ENCODE measurements around the gene MMP13.
A peak's percentile ranks its signal among the peaks of the same experiment; 100 is the strongest.
"Not testable (repeated sequence)": the region's sequence is repeated elsewhere in the genome, so short reads cannot be mapped to it uniquely, and the experiment has no call there.

Gene MMP13

GRCh38 chr11:102924851-102925380 is 30.6 kb downstream of the MMP13 start:
- Histone ChIP-seq H3K9ac (ENCODE audit: low read depth, low read length) (no peak overlapping the region), H3K36me3 (ENCODE audit: insufficient read depth, low read length) (no peaks in the 10 kb centered on the region), H3K27me3 (ENCODE audit: insufficient read depth, low read length) (no peaks in the 10 kb centered on the region), H3K9me3 (ENCODE audit: insufficient read depth, low read depth, low read length) (no peaks in the 10 kb centered on the region), H3K4me1 (ENCODE audit: insufficient read depth, low read length) (no peaks in the 10 kb centered on the region), H3K27ac (ENCODE audit: low read depth, low read length) (no peak overlapping the region), H3K4me3 (ENCODE audit: low read length) (no peak overlapping the region)
- WGBS: 90% methylated on average over 5 of the region's 6 CpGs

DNA sequence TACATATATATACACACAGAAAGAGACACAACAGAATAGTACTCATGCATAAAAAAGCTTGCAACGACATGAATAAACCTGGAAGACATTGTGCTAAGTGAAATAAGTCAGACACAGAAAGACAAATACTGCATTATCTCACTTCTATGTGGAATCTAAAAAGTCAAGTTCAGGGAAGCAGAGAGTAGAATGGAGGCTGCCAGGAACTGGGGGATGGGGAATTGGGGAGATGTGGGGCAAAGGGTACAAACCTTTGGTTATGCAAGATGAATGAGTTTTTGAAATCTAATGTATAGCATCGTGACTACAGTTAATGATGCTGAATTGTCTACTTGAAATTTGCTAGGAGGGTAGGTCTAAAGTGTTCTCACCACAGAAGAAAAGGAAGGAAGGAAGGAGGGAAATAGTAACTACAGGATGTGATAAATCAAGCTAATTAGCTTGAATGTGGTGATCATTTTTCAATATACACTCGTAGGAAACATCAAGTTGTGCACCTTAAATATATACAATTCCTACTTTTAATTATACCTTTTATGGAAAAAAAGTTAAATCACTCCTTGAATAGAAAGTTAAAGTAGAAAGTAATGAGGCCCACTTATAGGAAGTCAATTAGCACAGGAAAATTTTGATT is 33.8 kb downstream of the MMP13 start:
- H3K4me3 ChIP-seq (ENCODE audit: low read length): no peak overlapping the region
- WGBS: 99% methylated on average over 1 of the region's 3 CpGs
- H3K27me3 ChIP-seq (ENCODE audit: insufficient read depth, low read length): no peaks in the 10 kb centered on the region
- no peaks in the 10 kb centered on the region for H3K9me3 ChIP-seq (ENCODE audit: insufficient read depth, low read depth, low read length)
- no peaks in the 10 kb centered on the region for H3K36me3 ChIP-seq (ENCODE audit: insufficient read depth, low read length)
- no peaks in the 10 kb centered on the region for H3K4me1 ChIP-seq (ENCODE audit: insufficient read depth, low read length)
- H3K9ac ChIP-seq (ENCODE audit: low read depth, low read length): no peak overlapping the region
- no peak overlapping the region for H3K27ac ChIP-seq (ENCODE audit: low read depth, low read length)

DNA sequence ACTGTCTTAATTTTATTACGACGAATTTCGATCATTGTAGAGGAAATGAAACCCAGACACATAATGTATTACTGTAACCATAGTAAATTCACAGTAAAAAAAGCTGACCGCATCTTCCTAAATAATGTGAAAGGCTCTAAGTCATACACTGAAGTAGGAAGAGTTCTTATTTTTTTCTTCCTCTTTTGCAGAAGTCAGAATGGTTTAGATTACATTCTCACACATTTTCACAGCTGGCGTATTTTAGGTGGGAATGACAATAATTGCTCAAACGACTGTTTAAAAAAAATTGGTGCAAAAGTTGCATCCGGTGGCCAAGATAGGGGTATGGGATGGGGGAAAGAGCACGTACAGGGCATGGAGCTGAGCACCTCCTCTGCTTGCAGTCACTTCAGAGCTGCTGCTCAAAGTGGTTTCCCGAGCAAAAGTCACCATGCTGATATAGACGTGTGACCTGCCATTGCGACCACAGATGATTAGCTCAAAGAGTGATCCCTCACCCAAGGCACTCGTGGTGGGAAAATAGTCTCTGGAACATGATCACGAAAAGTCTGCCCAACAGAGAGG is 35.3 kb downstream of the MMP13 start:
- no peak overlapping the region for H3K9ac ChIP-seq (ENCODE audit: low read depth, low read length)
- H3K4me3 ChIP-seq (ENCODE audit: low read length): no peak overlapping the region
- H3K4me1 ChIP-seq (ENCODE audit: insufficient read depth, low read length): no peaks in the 10 kb centered on the region
- H3K9me3 ChIP-seq (ENCODE audit: insufficient read depth, low read depth, low read length): no peaks in the 10 kb centered on the region
- WGBS: 94% methylated on average over 10 of the region's 13 CpGs
- H3K27me3 ChIP-seq (ENCODE audit: insufficient read depth, low read length): no peaks in the 10 kb centered on the region
- H3K36me3 ChIP-seq (ENCODE audit: insufficient read depth, low read length): no peaks in the 10 kb centered on the region
- H3K27ac ChIP-seq (ENCODE audit: low read depth, low read length): no peak overlapping the region

DNA sequence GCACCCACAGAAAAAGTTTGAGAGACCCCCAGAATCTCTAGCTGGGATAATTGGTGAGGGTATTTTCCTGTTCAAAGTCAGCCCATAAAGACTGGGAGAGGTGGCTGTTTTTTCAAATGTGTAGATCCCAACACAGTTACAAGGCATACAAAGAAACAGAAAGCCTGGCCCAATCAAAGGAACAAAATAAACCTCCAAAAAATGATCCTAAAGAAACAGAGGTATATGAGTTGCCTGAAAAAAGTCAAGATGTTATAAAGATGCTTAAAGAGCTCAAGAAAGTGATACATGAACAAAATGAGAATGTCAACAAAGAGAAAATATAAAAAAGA is 40.5 kb downstream of the MMP13 start:
- Histone ChIP-seq H3K9ac (ENCODE audit: low read depth, low read length) (no peak overlapping the region), H3K27me3 (ENCODE audit: insufficient read depth, low read length) (no peaks in the 10 kb centered on the region)

DNA sequence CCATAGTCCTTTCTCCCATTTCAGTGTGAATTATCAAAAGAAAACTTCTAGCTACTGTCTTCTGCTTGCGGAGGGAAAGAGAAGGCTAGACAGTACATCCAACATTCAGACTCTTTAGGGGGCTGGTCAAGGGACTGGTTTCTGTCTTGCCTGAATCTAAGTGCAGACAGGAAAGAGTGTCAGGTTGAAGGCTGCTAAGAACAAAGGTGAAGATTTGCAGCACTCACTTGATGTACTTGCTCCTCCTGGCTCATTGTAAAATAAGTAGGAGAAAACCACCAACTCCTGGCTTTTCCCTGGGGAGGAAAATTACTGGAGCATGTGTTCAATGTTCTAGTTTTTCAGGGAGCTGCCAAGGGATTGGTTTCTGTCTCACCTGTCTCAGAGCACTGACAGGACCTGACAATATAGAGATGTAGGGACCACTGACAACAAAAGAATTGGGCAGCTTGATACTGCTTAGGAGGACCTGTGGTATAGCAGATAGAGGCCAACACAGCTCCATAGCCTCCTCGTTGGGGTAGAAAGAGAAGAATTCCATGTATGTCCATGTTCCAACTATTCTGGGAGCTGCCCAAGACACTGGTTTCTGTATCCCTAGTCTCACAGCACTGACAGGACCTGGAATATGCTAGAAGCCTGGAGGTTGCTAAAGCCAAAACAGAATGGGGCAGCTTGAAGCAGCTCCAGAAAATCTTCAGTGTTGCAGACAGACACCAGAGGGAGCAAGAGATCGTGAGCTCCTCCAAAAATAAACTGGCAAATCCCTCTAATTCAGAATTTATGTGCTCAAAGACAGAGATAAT is 41.1 kb downstream of the MMP13 start:
- no peak overlapping the region for H3K9ac ChIP-seq (ENCODE audit: low read depth, low read length)
- H3K27me3 ChIP-seq (ENCODE audit: insufficient read depth, low read length): no peaks in the 10 kb centered on the region
- H3K36me3 ChIP-seq (ENCODE audit: insufficient read depth, low read length): no peaks in the 10 kb centered on the region
- no peak overlapping the region for H3K27ac ChIP-seq (ENCODE audit: low read depth, low read length)
- WGBS: 57% methylated on average over 3 of the region's 3 CpGs
- H3K4me3 ChIP-seq (ENCODE audit: low read length): no peak overlapping the region
- peaks cover 16% of the 10 kb centered on the region for H3K4me1 ChIP-seq (ENCODE audit: insufficient read depth, low read length)
- 0 out of 2 replicates have a peak, but pooled peaks cover 4% of the 10 kb centered on the region for H3K9me3 ChIP-seq (ENCODE audit: insufficient read depth, low read depth, low read length)

More for the DNA sequence above, 40.5 kb downstream of the MMP13 start:
- Histone ChIP-seq H3K4me1 (ENCODE audit: insufficient read depth, low read length) (peaks cover 16% of the 10 kb centered on the region), H3K27ac (ENCODE audit: low read depth, low read length) (no peak overlapping the region), H3K9me3 (ENCODE audit: insufficient read depth, low read depth, low read length) (0 out of 2 replicates have a peak, but pooled peaks cover under 1% of the 10 kb centered on the region), H3K4me3 (ENCODE audit: low read length) (no peak overlapping the region), H3K36me3 (ENCODE audit: insufficient read depth, low read length) (no peaks in the 10 kb centered on the region)

GRCh38 chr11:102912482-102912830 is 43.1 kb downstream of the MMP13 start:
- Histone ChIP-seq H3K27me3 (ENCODE audit: insufficient read depth, low read length) (no peaks in the 10 kb centered on the region), H3K36me3 (ENCODE audit: insufficient read depth, low read length) (no peaks in the 10 kb centered on the region), H3K4me3 (ENCODE audit: low read length) (no peak overlapping the region), H3K27ac (ENCODE audit: low read depth, low read length) (no peak overlapping the region), H3K4me1 (ENCODE audit: insufficient read depth, low read length) (peaks cover 16% of the 10 kb centered on the region), H3K9ac (ENCODE audit: low read depth, low read length) (no peak overlapping the region), H3K9me3 (ENCODE audit: insufficient read depth, low read depth, low read length) (0 out of 2 replicates have a peak, but pooled peaks cover 4% of the 10 kb centered on the region)
- 88% methylated on average over 2 of the region's 2 CpGs for WGBS

- Histone ChIP-seq H3K27ac (ENCODE audit: low read depth, low read length) (peak overlapping the region; percentile 47; the same call in 1 of the 2 replicates), H3K4me3 (ENCODE audit: low read length) (no peak overlapping the region), H3K9me3 (ENCODE audit: insufficient read depth, low read depth, low read length) (0 out of 2 replicates have a peak, but pooled peaks cover 4% of the 10 kb centered on the region), H3K9ac (ENCODE audit: low read depth, low read length) (0 out of 2 replicates have a peak overlapping the region, but pooled peaks have one; percentile 8), H3K36me3 (ENCODE audit: insufficient read depth, low read length) (no peaks in the 10 kb centered on the region), H3K27me3 (ENCODE audit: insufficient read depth, low read length) (no peaks in the 10 kb centered on the region), H3K4me1 (ENCODE audit: insufficient read depth, low read length) (peaks cover 16% of the 10 kb centered on the region)
- 79% methylated on average over 12 of the region's 13 CpGs for WGBS
These were observed 43.6 kb downstream of the MMP13 start for GRCh38 chr11:102911758-102912481.

- H3K9ac ChIP-seq (ENCODE audit: low read depth, low read length); H3K36me3 ChIP-seq (ENCODE audit: insufficient read depth, low read length); H3K27me3 ChIP-seq (ENCODE audit: insufficient read depth, low read length); H3K9me3 ChIP-seq (ENCODE audit: insufficient read depth, low read depth, low read length); H3K27ac ChIP-seq (ENCODE audit: low read depth, low read length); H3K4me3 ChIP-seq (ENCODE audit: low read length); H3K4me1 ChIP-seq (ENCODE audit: insufficient read depth, low read length): not testable (repeated sequence)
- WGBS: 89% methylated on average over 5 of the region's 5 CpGs
These were observed 49.7 kb downstream of the MMP13 start for GRCh38 chr11:102905848-102906247.

- H3K27me3 ChIP-seq (ENCODE audit: insufficient read depth, low read length); H3K27ac ChIP-seq (ENCODE audit: low read depth, low read length); H3K4me3 ChIP-seq (ENCODE audit: low read length); H3K9me3 ChIP-seq (ENCODE audit: insufficient read depth, low read depth, low read length); H3K9ac ChIP-seq (ENCODE audit: low read depth, low read length); H3K36me3 ChIP-seq (ENCODE audit: insufficient read depth, low read length); H3K4me1 ChIP-seq (ENCODE audit: insufficient read depth, low read length): not testable (repeated sequence)
- 53% methylated on average over 5 of the region's 5 CpGs for WGBS
These were observed 51.6 kb downstream of the MMP13 start for GRCh38 chr11:102903895-102904294.

- no peaks in the 10 kb centered on the region for H3K27me3 ChIP-seq (ENCODE audit: insufficient read depth, low read length)
- H3K36me3 ChIP-seq (ENCODE audit: insufficient read depth, low read length): no peaks in the 10 kb centered on the region
- no peak overlapping the region for H3K9ac ChIP-seq (ENCODE audit: low read depth, low read length)
- no peak overlapping the region for H3K4me3 ChIP-seq (ENCODE audit: low read length)
- no peak overlapping the region for H3K27ac ChIP-seq (ENCODE audit: low read depth, low read length)
- H3K4me1 ChIP-seq (ENCODE audit: insufficient read depth, low read length): no peaks in the 10 kb centered on the region
- 88% methylated on average over 1 of the region's 2 CpGs for WGBS
- no peaks in the 10 kb centered on the region; the same call in 1 of the 2 replicates for H3K9me3 ChIP-seq (ENCODE audit: insufficient read depth, low read depth, low read length)
These were observed 55.2 kb downstream of the MMP13 start for GRCh38 chr11:102900346-102900745.
